MM.1S (cell line): ENCODE data around the gene SIRT6.

Experiments used
- EZH2 ChIP-seq: fragments of 300-600 bp; sonication (generic); optimal IDR thresholded peaks from 2 replicates; pipeline ENCODE3; 2017; ENCODE audit warnings: low read depth, mild to moderate bottlenecking, antibody characterized with exemption, low read length, mixed read lengths
- TF ChIP-seq, protein P1 (sequence below): fragments of 300-600 bp; sonication (generic); IDR thresholded peaks from 2 replicates; pipeline ENCODE4 v1.5.1; 2016; ENCODE audit warnings: antibody characterized with exemption, low read length, mixed read lengths

DNA sequence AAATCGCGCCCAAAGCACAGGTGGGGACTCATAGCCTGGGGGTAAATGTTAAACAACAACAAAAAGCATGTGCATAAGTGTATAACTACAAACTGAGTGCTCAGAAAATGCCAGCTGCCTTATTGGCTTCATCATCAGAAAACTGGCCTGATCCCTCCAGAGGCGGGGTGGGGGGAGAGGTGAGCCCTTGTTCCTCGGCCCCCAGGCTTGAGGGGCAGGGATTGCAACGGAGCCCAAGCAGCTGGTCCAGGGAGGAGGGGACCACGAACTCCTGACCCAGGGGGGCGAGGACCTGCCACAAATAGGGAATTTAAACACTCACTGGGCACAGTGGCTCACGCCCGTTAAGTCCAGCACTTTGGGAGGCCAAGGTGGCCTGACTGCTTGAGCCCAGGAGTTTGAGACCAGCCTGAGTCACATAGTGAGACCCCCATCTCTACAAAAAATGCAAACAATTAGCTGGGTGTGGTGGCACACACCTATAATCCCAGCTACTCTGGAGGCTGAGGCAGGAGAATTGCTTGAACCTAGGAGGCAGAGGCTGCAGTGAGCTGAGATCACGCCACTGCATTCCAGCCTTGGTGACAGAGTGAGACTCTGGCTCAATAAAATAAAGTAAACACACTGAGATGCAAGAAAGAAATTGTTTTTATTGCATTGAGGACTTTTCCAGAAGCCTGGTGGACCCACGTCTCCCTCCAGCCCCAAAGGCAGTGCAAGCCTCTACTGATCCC lies 8.7 kb downstream of the SIRT6 start:
- TF ChIP-seq, protein P1, sequence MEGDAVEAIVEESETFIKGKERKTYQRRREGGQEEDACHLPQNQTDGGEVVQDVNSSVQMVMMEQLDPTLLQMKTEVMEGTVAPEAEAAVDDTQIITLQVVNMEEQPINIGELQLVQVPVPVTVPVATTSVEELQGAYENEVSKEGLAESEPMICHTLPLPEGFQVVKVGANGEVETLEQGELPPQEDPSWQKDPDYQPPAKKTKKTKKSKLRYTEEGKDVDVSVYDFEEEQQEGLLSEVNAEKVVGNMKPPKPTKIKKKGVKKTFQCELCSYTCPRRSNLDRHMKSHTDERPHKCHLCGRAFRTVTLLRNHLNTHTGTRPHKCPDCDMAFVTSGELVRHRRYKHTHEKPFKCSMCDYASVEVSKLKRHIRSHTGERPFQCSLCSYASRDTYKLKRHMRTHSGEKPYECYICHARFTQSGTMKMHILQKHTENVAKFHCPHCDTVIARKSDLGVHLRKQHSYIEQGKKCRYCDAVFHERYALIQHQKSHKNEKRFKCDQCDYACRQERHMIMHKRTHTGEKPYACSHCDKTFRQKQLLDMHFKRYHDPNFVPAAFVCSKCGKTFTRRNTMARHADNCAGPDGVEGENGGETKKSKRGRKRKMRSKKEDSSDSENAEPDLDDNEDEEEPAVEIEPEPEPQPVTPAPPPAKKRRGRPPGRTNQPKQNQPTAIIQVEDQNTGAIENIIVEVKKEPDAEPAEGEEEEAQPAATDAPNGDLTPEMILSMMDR = no peak
- TF ChIP-seq EZH2 = no peak
